HFFc6 (cell line): ENCODE measurements around the gene MRPL40. TPM values are rescaled to one million over a fixed set of nuclear protein-coding genes. Genes with fewer than 3 reads are reported as not detected.

Experiments used
- DNase-seq: peaks from one replicate; pipeline ENCODE4 v3.0.0-alpha.2; 2018
- H3K27ac Mint-ChIP-seq: 2 replicates; pipeline ENCODE4 v1.8.0; 2020; ENCODE audit warnings: mild to moderate bottlenecking, mixed read lengths
- H3K27me3 Mint-ChIP-seq: 2 replicates; pipeline ENCODE4 v1.8.0; 2021; ENCODE audit warnings: mild to moderate bottlenecking, moderate library complexity, mixed read lengths; ENCODE audit not compliant: insufficient read depth
- H3K36me3 Mint-ChIP-seq: 2 replicates; pipeline ENCODE4 v1.8.0; 2021; ENCODE audit warnings: low read depth, mixed read lengths
- H3K4me1 Mint-ChIP-seq: 2 replicates; pipeline ENCODE4 v1.8.0; 2020; ENCODE audit warnings: low read depth, mixed read lengths
- H3K4me3 Mint-ChIP-seq: 2 replicates; pipeline ENCODE4 v1.8.0; 2020; ENCODE audit warnings: mild to moderate bottlenecking, moderate library complexity, mixed read lengths
- H3K9me3 Mint-ChIP-seq: 2 replicates; pipeline ENCODE4 v1.8.0; 2020; ENCODE audit warnings: mild to moderate bottlenecking, mixed read lengths
- total RNA-seq, 6 experiments: library from RNA; stranded (reverse); fragmentation: NEBNext Ultra II Directional; extraction: Animal tissue kit (Norgen Biotek cat#: 25700); gene quantifications; 2 replicates in 1 of 6; 3 replicates in 5 of 6; pipeline ENCODE4 v1.2.3, GENCODE V29; 2021
- TF ChIP-seq, protein P1 (sequence below): fragments of 200-600 bp; sonication (generic); IDR thresholded peaks from 2 replicates; pipeline ENCODE4 v1.5.0; 2021; ENCODE audit warnings: antibody characterized with exemption, mild to moderate bottlenecking

The MRPL40 gene
- total RNA-seq, 6 experiments from 2014 or later, result 44.6 to 52.6 (median 47.5) TPM

DNA sequence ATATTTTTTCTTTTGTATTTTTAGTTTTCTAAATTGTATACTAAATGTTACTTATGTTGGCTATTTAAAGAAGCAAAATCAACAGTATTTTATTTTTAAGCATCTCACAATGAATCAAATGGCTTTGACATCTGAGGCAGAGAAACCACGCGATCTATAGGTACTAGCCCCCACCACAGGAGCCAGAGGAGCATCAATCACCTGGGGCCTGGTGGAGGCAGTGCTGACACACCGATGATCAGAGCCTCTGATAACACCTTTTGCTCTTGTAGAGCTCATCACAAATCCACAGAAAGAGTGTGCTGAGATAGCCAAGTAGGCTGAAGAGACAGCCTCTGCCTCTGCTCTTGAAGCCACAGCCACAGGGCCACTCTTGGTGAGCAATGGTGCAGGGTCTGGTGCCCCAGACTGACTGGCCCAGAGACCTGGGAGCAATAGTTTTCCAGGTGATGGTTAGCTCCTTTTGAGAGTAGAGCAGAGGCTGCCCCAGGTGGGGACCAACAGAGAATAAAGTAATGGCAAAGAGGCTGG, 26.0 kb upstream of the MRPL40 start:
- Mint-ChIP-seq H3K27me3 (no peaks in the 10 kb centered on the region; the same call in 1 of the 2 replicates), H3K36me3 (peaks cover 27% of the 10 kb centered on the region), H3K4me3 (no peak overlapping the region), H3K9me3 (no peaks in the 10 kb centered on the region), H3K27ac (no peak overlapping the region), H3K4me1 (peaks cover 23% of the 10 kb centered on the region)
- TF ChIP-seq, protein P1, sequence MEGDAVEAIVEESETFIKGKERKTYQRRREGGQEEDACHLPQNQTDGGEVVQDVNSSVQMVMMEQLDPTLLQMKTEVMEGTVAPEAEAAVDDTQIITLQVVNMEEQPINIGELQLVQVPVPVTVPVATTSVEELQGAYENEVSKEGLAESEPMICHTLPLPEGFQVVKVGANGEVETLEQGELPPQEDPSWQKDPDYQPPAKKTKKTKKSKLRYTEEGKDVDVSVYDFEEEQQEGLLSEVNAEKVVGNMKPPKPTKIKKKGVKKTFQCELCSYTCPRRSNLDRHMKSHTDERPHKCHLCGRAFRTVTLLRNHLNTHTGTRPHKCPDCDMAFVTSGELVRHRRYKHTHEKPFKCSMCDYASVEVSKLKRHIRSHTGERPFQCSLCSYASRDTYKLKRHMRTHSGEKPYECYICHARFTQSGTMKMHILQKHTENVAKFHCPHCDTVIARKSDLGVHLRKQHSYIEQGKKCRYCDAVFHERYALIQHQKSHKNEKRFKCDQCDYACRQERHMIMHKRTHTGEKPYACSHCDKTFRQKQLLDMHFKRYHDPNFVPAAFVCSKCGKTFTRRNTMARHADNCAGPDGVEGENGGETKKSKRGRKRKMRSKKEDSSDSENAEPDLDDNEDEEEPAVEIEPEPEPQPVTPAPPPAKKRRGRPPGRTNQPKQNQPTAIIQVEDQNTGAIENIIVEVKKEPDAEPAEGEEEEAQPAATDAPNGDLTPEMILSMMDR, result no peak
- no peak for DNase-seq

- peaks cover 22% of the 10 kb centered on the region for H3K36me3 Mint-ChIP-seq
- no peak for DNase-seq
- TF ChIP-seq, protein P1, result no peak
- H3K27me3 Mint-ChIP-seq, result no peaks in the 10 kb centered on the region; the same call in 1 of the 2 replicates
- H3K4me3 Mint-ChIP-seq, result no peak overlapping the region
- H3K27ac Mint-ChIP-seq, result no peak overlapping the region
- no peaks in the 10 kb centered on the region for H3K9me3 Mint-ChIP-seq
- H3K4me1 Mint-ChIP-seq, result peaks cover 23% of the 10 kb centered on the region
Observed at GRCh38 chr22:19406846-19407245, 25.5 kb upstream of the MRPL40 start.

DNA sequence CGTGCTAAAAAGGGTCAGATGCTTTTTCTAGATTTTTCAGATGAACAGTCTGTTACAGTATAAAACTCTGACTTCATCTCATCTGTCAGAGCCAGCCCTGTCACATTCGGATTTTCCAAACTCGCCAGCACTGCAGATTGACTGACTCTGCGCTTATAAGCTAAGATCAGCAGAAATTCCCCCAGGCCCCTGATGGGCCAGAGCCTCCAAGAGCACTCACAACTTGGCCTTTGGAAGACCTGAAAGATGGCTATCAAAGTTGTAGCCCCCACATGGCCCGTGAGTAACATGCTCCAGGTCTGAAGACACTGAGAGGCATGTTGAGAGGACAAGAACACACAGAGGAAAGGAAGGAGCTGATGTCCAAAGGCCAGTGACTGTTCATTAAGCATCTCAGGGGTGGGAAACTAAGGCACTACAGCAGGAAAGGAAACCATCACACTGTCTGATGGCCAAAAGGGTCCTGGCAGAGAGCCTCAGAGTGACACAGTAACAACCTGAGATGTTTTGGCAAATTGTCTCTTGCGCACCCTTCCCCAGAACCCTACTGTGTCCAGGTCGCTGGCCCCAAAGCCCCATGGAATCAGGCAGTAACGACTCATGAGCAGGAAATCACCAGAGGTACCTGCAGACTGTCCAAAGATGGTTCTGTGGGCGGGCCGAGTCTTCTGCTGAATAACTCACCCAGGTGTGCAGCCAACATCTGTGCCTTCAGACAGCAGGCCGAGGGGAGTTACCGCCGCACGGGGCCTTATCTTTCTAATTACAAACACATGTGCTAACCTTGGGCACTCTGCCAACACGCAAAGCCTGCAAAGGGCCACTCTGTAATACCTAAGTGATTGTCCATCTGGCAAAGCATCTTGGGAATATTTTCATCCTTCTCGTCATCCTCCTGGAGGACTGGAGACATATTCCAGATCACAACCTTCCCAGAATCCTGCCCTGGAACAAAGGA, 24.4 kb upstream of the MRPL40 start:
- TF ChIP-seq, protein P1, result no peak
- DNase-seq, result no peak
- H3K27me3 Mint-ChIP-seq, result no peaks in the 10 kb centered on the region; the same call in 1 of the 2 replicates
- no peak overlapping the region for H3K27ac Mint-ChIP-seq
- H3K9me3 Mint-ChIP-seq, result no peaks in the 10 kb centered on the region
- H3K36me3 Mint-ChIP-seq, result peaks cover 19% of the 10 kb centered on the region
- H3K4me3 Mint-ChIP-seq, result no peak overlapping the region
- peaks cover 26% of the 10 kb centered on the region for H3K4me1 Mint-ChIP-seq

GRCh38 chr22:19410941-19411689, 21.2 kb upstream of the MRPL40 start:
- Mint-ChIP-seq H3K27ac (no peak overlapping the region), H3K4me1 (peaks cover 10% of the 10 kb centered on the region), H3K4me3 (no peak overlapping the region), H3K9me3 (no peaks in the 10 kb centered on the region), H3K27me3 (no peaks in the 10 kb centered on the region; the same call in 1 of the 2 replicates), H3K36me3 (peaks cover 13% of the 10 kb centered on the region)
- no peak for DNase-seq
- TF ChIP-seq, protein P1, result no peak

- Mint-ChIP-seq H3K36me3 (peaks cover 10% of the 10 kb centered on the region), H3K9me3 (no peaks in the 10 kb centered on the region), H3K4me3 (no peak overlapping the region), H3K27ac (no peak overlapping the region), H3K4me1 (peaks cover 10% of the 10 kb centered on the region), H3K27me3 (no peaks in the 10 kb centered on the region; the same call in 1 of the 2 replicates)
- DNase-seq, result no peak
- TF ChIP-seq, protein P1, result no peak
Observed at GRCh38 chr22:19411690-19412045, 20.7 kb upstream of the MRPL40 start.
